Right hindlimb (tissue), 1 donor: ENCODE measurements around the gene THAP7.

Source experiments
- DNase-seq: peaks from one replicate; pipeline ENCODE4 v3.0.0-alpha.2; 2018

Gene THAP7

GRCh38 chr22:20962491-20962945 is 39.4 kb downstream of the THAP7 start:
- DNase-seq: no peak

GRCh38 chr22:20960609-20961008 is 41.3 kb downstream of the THAP7 start:
- no peak for DNase-seq

- no peak for DNase-seq
Observed at GRCh38 chr22:20959578-20960461, 42.1 kb downstream of the THAP7 start.

GRCh38 chr22:20957683-20958431 is 44.1 kb downstream of the THAP7 start:
- DNase-seq: no peak

GRCh38 chr22:20957102-20957682 is 44.7 kb downstream of the THAP7 start:
- no peak for DNase-seq

GRCh38 chr22:20956258-20957101 is 45.4 kb downstream of the THAP7 start:
- DNase-seq: no peak

GRCh38 chr22:20955548-20955947 is 46.4 kb downstream of the THAP7 start:
- DNase-seq: no peak

GRCh38 chr22:20953668-20954500 is 48.0 kb downstream of the THAP7 start:
- no peak for DNase-seq

GRCh38 chr22:20953342-20953608 is 48.6 kb downstream of the THAP7 start:
- DNase-seq: no peak

- no peak for DNase-seq
Observed at GRCh38 chr22:20952544-20953341, 49.2 kb downstream of the THAP7 start.

GRCh38 chr22:20951932-20952380 is 50.0 kb downstream of the THAP7 start:
- DNase-seq: no peak

- DNase-seq: no peak
Observed at GRCh38 chr22:20951151-20951931, 50.6 kb downstream of the THAP7 start.

- no peak for DNase-seq
Observed at GRCh38 chr22:20949698-20950183, 52.2 kb downstream of the THAP7 start.
